Spleen (tissue), 11 donors: Measurements from ENCODE around the gene IGSF9B. TPM values are rescaled to one million over a fixed set of nuclear protein-coding genes. Genes with fewer than 3 reads are reported as not detected.

ENCODE experiments used
- DNase-seq: peaks from one replicate; pipeline ENCODE4 v3.0.0-alpha.2; 2020
- H3K27ac ChIP-seq, 8 donors: fragments of 200-600 bp; sonication (generic) in 7 of 8; 1 replicate in 4 of 8; 2 replicates in 4 of 8; pipeline versions ENCODE4 v1.5.0 to v1.8.0; 2016 to 2021; ENCODE audit warnings: inconsistent platforms in 4 of 8, mild to moderate bottlenecking in 4 of 8, moderate library complexity in 1 of 8
- H3K27me3 ChIP-seq, 7 donors: fragments of 200-600 bp; sonication (generic) in 6 of 7; replicated peaks in 1 of 7; 1 replicate in 4 of 7; 2 replicates in 3 of 7; pipeline versions ENCODE4 v1.5.0 to v1.8.0; 2016 to 2021; ENCODE audit warnings: inconsistent platforms in 3 of 7, mild to moderate bottlenecking in 1 of 7
- H3K36me3 ChIP-seq, 6 donors: fragments of 200-600 bp; sonication (generic) in 5 of 6; 1 replicate in 4 of 6; 2 replicates in 2 of 6; pipeline versions ENCODE4 v1.5.0 to v1.8.0; 2016 to 2021; ENCODE audit warnings: inconsistent platforms in 2 of 6
- H3K4me1 ChIP-seq, 6 donors: fragments of 200-600 bp; sonication (generic) in 5 of 6; 1 replicate in 3 of 6; 2 replicates in 3 of 6; pipeline versions ENCODE4 v1.5.0 to v1.8.0; 2016 to 2021; ENCODE audit warnings: inconsistent platforms in 3 of 6
- H3K4me3 ChIP-seq, 8 donors: fragments of 200-600 bp; sonication (generic) in 7 of 8; 1 replicate in 4 of 8; 2 replicates in 4 of 8; pipeline versions ENCODE4 v1.5.0 to v1.8.0; 2016 to 2021; ENCODE audit warnings: inconsistent platforms in 4 of 8, mild to moderate bottlenecking in 4 of 8, moderate library complexity in 2 of 8
- H3K9me3 ChIP-seq, 8 donors: fragments of 200-600 bp; sonication (generic) in 7 of 8; 1 replicate in 4 of 8; 2 replicates in 4 of 8; pipeline versions ENCODE4 v1.5.0 to v1.8.0; 2016 to 2021; ENCODE audit warnings: inconsistent platforms in 4 of 8
- POLR2A ChIP-seq, 3 donors: fragments of 450-650 bp; IDR thresholded peaks; one replicate each; pipeline ENCODE4 v1.5.1; 2017; ENCODE audit warnings: antibody characterized with exemption in 3 of 3, mild to moderate bottlenecking in 1 of 3
- POLR2AphosphoS5 ChIP-seq, 3 donors: sonication (generic); formaldehyde crosslinking; IDR thresholded peaks; one replicate each; pipeline ENCODE4 v1.5.1; 2017; ENCODE audit warnings: antibody characterized with exemption in 3 of 3
- WGBS, 5 donors: extraction: QIAGEN DNeasy Blood & Tissue Kit in 3 of 5; methylation state at CpG; one replicate each; pipeline versions ENCODE4 v1.1.5 to v1.1.7; 2013 to 2018; 5-methylcytosine and 5-hydroxymethylcytosine counted together
- intact Hi-C: fragments of 100-400 bp; cut with DNase I; formaldehyde crosslinking; loops from one replicate; pipeline ENCODE4 v1.15.0; 2023; ENCODE audit warnings: low total_unique reads
- polyA plus RNA-seq, 3 donors: library from polyadenylated mRNA; stranded (reverse); fragments of 200-250 nt; gene quantifications; one replicate each; pipeline ENCODE4 v1.2.1, GENCODE V29; 2013
- total RNA-seq, 7 donors: library from RNA; depleted of rRNA in 3 of 7; stranded (reverse); fragments of >200 nt in 3 of 7; fragmentation: NEBNext Ultra II Directional in 4 of 7; extraction: Animal tissue kit (Norgen Biotek cat#: 25700) in 4 of 7; gene quantifications; one replicate each; pipeline versions ENCODE4 v1.1.0 to v1.2.1, GENCODE V29; 2016 to 2021
- TF ChIP-seq, protein P1 (sequence below), 11 experiments: fragments of 200-600 bp in 7 of 11; fragments of 450-650 bp in 4 of 11; sonication (generic) in 4 of 11; IDR thresholded peaks in 8 of 11; conservative IDR thresholded peaks in 3 of 11; 1 replicate in 7 of 11; 2 replicates in 4 of 11; pipeline versions ENCODE4 v1.4.0 to v1.8.0; 2016 to 2021; ENCODE audit warnings: antibody characterized with exemption in 11 of 11, inconsistent platforms in 4 of 11, mild to moderate bottlenecking in 1 of 11
- donor health status: healthy with polysubstance abuse.
- donor health status: DM: no; HTN: no; CAD: no; lungs with moderate emphysema.
- donor health status: DM: no; HTN: no; CAD: no.
- donor health status: Bipolar disorder and iron deficiency.
- donor health status: healthy.
- donor health status: DM: no; HTN: no; CAD: no.
- donor health status: DM: yes; HTN: yes; CAD: no.

Gene IGSF9B
- total and polyA plus RNA-seq, 10 donors, result 0.50 to 11.2 (median 3.9) TPM

DNA sequence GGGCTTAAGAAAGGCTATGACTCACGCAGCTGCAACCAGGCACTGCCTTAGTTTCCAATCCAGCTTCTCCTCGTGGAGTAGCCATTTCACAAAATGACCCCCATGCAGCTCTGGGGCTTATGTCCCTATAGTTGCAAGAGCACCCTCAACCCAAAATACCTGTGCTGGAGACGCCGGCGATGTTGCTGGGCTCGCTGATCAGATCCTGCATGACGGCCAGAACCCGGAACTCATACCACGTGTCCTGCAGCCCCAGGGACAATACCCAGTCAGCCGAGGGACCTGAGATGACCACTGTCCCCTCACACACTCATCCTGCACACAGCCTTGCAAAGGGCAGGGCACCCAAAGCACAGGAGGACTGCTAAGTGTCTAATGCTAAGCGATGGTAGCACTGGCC lies 32.1 kb downstream of the IGSF9B start:
- Histone ChIP-seq H3K27me3 (peaks cover 0 to 19% (median 0%) of the 10 kb centered on the region in 7 donors), H3K4me3 (no peak overlapping the region), H3K27ac (no peak overlapping the region), H3K36me3 (peaks cover 0 to 32% (median 5%) of the 10 kb centered on the region in 6 donors), H3K9me3 (no peaks in the 10 kb centered on the region), H3K4me1 (peaks cover 5 to 19% (median 14%) of the 10 kb centered on the region in 6 donors)
- WGBS, 5 donors, result 92 to 95% (median 92%) methylated on average over 10 to 11 of the region's 11 CpGs
- DNase-seq, result no peak
- no peak for TF ChIP-seq POLR2AphosphoS5 (IDR thresholded peaks at IDR 0.05)
- intact Hi-C loops, result loop anchor here (10.0 kb wide), 1 partner anchor 220 kb away; no protein-coding TSS in a partner anchor

DNA sequence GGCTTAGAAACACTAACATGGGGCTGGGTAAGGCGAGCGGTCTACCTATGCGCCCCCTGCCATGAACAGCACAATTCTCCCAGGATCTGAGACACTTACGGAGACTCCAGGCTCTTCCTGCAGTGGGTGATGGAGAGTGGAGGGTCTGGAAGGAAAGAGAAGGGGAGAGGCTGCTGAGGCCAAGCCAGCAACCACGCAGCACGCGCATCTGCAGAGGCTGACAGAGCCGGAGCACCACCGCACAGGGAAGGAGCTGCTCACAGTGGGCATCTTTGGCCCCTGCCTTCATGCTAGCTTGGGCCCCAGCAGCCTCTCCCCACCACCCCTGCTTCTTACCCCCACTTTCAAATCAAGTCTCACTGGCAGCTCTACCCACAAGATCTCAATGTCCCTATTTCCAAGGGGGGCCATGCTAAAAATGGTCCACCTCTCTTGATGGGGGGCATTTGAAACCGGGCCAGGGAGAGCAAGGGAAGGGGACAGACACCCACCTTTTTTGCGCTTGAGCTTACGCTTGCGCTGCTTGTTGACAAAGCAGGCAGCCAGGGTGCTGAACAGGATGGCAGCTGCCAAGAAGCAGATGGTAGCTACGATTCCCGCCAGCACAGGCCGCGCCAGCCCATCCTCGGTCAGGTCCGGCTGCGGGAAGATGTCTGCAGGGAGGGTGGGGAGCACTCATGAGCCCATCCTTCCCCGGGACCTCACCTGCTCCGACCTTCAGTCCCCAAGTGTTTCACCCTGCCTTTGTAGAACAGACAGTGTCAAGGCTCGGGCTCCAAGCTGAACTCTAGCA lies 34.5 kb downstream of the IGSF9B start:
- TF ChIP-seq, protein P1, sequence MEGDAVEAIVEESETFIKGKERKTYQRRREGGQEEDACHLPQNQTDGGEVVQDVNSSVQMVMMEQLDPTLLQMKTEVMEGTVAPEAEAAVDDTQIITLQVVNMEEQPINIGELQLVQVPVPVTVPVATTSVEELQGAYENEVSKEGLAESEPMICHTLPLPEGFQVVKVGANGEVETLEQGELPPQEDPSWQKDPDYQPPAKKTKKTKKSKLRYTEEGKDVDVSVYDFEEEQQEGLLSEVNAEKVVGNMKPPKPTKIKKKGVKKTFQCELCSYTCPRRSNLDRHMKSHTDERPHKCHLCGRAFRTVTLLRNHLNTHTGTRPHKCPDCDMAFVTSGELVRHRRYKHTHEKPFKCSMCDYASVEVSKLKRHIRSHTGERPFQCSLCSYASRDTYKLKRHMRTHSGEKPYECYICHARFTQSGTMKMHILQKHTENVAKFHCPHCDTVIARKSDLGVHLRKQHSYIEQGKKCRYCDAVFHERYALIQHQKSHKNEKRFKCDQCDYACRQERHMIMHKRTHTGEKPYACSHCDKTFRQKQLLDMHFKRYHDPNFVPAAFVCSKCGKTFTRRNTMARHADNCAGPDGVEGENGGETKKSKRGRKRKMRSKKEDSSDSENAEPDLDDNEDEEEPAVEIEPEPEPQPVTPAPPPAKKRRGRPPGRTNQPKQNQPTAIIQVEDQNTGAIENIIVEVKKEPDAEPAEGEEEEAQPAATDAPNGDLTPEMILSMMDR (IDR thresholded peaks at IDR 0.05 in 8 of 11, conservative IDR thresholded peaks at IDR 0.05 in 3 of 11), result no peak
- intact Hi-C loops, result loop anchor here (10.0 kb wide), 1 partner anchor 223 kb away; no protein-coding TSS in a partner anchor
- H3K27me3 ChIP-seq, result peaks cover 0 to 30% (median 11%) of the 10 kb centered on the region in 7 donors
- 90 to 97% (median 95%) methylated on average over 23 of the region's 23 CpGs for WGBS, 5 donors
- H3K4me3 ChIP-seq, result no peak overlapping the region
- H3K27ac ChIP-seq, result no peak overlapping the region
- peaks cover 0 to 12% (median 3%) of the 10 kb centered on the region in 6 donors for H3K4me1 ChIP-seq
- H3K36me3 ChIP-seq, result peaks cover 0 to 37% (median 5%) of the 10 kb centered on the region in 6 donors
- no peak for DNase-seq
- no peaks in the 10 kb centered on the region for H3K9me3 ChIP-seq

- intact Hi-C loops, result loop anchor here (10.0 kb wide), 1 partner anchor 223 kb away; no protein-coding TSS in a partner anchor
- WGBS, 5 donors, result 92 to 97% (median 94%) methylated on average over 10 of the region's 10 CpGs
These were observed 35.3 kb downstream of the IGSF9B start for GRCh38 chr11:133921513-133921912.

GRCh38 chr11:133921026-133921425 lies 35.7 kb downstream of the IGSF9B start:
- Histone ChIP-seq H3K27ac (no peak overlapping the region), H3K4me3 (no peak overlapping the region), H3K36me3 (peaks cover 0 to 37% (median 5%) of the 10 kb centered on the region in 6 donors), H3K9me3 (no peaks in the 10 kb centered on the region), H3K4me1 (peaks cover 0 to 12% (median 3%) of the 10 kb centered on the region in 6 donors), H3K27me3 (peaks cover 0 to 38% (median 11%) of the 10 kb centered on the region in 7 donors)
- 93 to 98% (median 97%) methylated on average over 8 to 33 of the region's 33 CpGs for WGBS, 5 donors
- TF ChIP-seq POLR2AphosphoS5 (IDR thresholded peaks at IDR 0.05) (no peak), POLR2A (IDR thresholded peaks at IDR 0.05) (no peak)
- TF ChIP-seq, protein P1 (IDR thresholded peaks at IDR 0.05 in 8 of 11, conservative IDR thresholded peaks at IDR 0.05 in 3 of 11), result no peak
- intact Hi-C loops, result loop anchor here (10.0 kb wide), 1 partner anchor 224 kb away; no protein-coding TSS in a partner anchor
- no peak for DNase-seq

More at GRCh38 chr11:133921513-133921912, 35.3 kb downstream of the IGSF9B start:
- H3K27me3 ChIP-seq, result peaks cover 0 to 37% (median 11%) of the 10 kb centered on the region in 7 donors
- H3K27ac ChIP-seq, result no peak overlapping the region
- DNase-seq, result no peak
- peaks cover 0 to 37% (median 5%) of the 10 kb centered on the region in 6 donors for H3K36me3 ChIP-seq
- no peak overlapping the region for H3K4me3 ChIP-seq
- no peaks in the 10 kb centered on the region for H3K9me3 ChIP-seq
- TF ChIP-seq, protein P1 (IDR thresholded peaks at IDR 0.05 in 8 of 11, conservative IDR thresholded peaks at IDR 0.05 in 3 of 11), result no peak
- no peak for TF ChIP-seq POLR2AphosphoS5 (IDR thresholded peaks at IDR 0.05)
- TF ChIP-seq POLR2A (IDR thresholded peaks at IDR 0.05), result no peak
- peaks cover 0 to 12% (median 3%) of the 10 kb centered on the region in 6 donors for H3K4me1 ChIP-seq
